Astrocyte of the spinal cord (primary cell): Measurements from ENCODE around the gene PRMT2.

Experiments used
- DNase-seq: peaks from one replicate; pipeline ENCODE4 v3.0.0; 2011; ENCODE audit warnings: low read depth, low spot score
- H3K4me3 ChIP-seq: 2 replicates; pipeline ENCODE4 v1.5.1; 2011; ENCODE audit warnings: low read depth, mild to moderate bottlenecking, low read length, moderate library complexity
- CTCF ChIP-seq: IDR thresholded peaks from 2 replicates; pipeline ENCODE4 v1.5.1; 2012; ENCODE audit warnings: low read depth, mild to moderate bottlenecking, low read length, inconsistent platforms
- in situ Hi-C: cut with HindIII; loops from 2 replicates; pipeline ENCODE4 v1.10.0; 2017; ENCODE audit warnings: low sequenced_read_pairs

The PRMT2 gene

GRCh38 chr21:46635324-46636180, at the start of gene PRMT2:
PRMT2 (plus strand) TSS chr21:46635674; CDS start chr21:46636952, 1,278 bp downstream.
- peak within 1 kb of the TSS; percentile 99 for H3K4me3 ChIP-seq
- TF ChIP-seq CTCF, result no peak
- in situ Hi-C loops, result no loop called here
- peak; percentile 98 for DNase-seq

GRCh38 chr21:46594276-46594675, 41.2 kb upstream of the PRMT2 start:
- H3K4me3 ChIP-seq, result no peak overlapping the region
- TF ChIP-seq CTCF, result no peak
- in situ Hi-C loops, result no loop called here
- DNase-seq, result no peak

GRCh38 chr21:46596201-46596600, 39.3 kb upstream of the PRMT2 start:
- TF ChIP-seq CTCF, result no peak
- in situ Hi-C loops, result no loop called here
- DNase-seq, result no peak
- H3K4me3 ChIP-seq, result no peak overlapping the region

- no peak overlapping the region for H3K4me3 ChIP-seq
- no peak for TF ChIP-seq CTCF
- no peak for DNase-seq
- in situ Hi-C loops, result no loop called here
Measured at GRCh38 chr21:46597031-46597430, 38.4 kb upstream of the PRMT2 start.

GRCh38 chr21:46597896-46598343, 37.6 kb upstream of the PRMT2 start:
- in situ Hi-C loops, result no loop called here
- no peak overlapping the region for H3K4me3 ChIP-seq
- TF ChIP-seq CTCF, result no peak
- no peak for DNase-seq

GRCh38 chr21:46598581-46599572, 36.6 kb upstream of the PRMT2 start:
- peak; percentile 88 for DNase-seq
- no peak overlapping the region for H3K4me3 ChIP-seq
- TF ChIP-seq CTCF, result no peak
- in situ Hi-C loops, result no loop called here
